Stimulated activated effector memory CD8-positive, alpha-beta T cell treated with anti-CD3 and anti-CD28 coated beads, Interleukin-12 subunit alpha, Interleukin-12 subunit beta, amount 100 ng/mL, for 72 hours (primary cell): ENCODE data around the gene AP3S1.
A peak's percentile ranks its signal among the peaks of the same experiment; 100 is the strongest.

ENCODE experiments used
- ATAC-seq: fragments of 150-1000 bp; cut with Tn5 transposase; 2 replicates; pipeline ENCODE4 v1.10.0; 2021
- DNase-seq, 2 donors: peaks; one replicate each; pipeline ENCODE4 v3.0.0; 2021 to 2022; ENCODE audit warnings: low spot score in 2 of 2
- H3K27ac Mint-ChIP-seq: one replicate; pipeline ENCODE4 v1.8.0; 2022; ENCODE audit warnings: mild to moderate bottlenecking, mixed read lengths
- H3K36me3 Mint-ChIP-seq: one replicate; pipeline ENCODE4 v1.8.0; 2022; ENCODE audit warnings: mild to moderate bottlenecking, mixed read lengths
- H3K4me1 Mint-ChIP-seq: one replicate; pipeline ENCODE4 v1.8.0; 2022; ENCODE audit warnings: mixed read lengths
- H3K4me3 Mint-ChIP-seq: one replicate; pipeline ENCODE4 v1.8.0; 2022; ENCODE audit warnings: mild to moderate bottlenecking, mixed read lengths
- H3K9me3 Mint-ChIP-seq: one replicate; pipeline ENCODE4 v1.8.0; 2022; ENCODE audit warnings: mixed read lengths

Gene AP3S1

DNA sequence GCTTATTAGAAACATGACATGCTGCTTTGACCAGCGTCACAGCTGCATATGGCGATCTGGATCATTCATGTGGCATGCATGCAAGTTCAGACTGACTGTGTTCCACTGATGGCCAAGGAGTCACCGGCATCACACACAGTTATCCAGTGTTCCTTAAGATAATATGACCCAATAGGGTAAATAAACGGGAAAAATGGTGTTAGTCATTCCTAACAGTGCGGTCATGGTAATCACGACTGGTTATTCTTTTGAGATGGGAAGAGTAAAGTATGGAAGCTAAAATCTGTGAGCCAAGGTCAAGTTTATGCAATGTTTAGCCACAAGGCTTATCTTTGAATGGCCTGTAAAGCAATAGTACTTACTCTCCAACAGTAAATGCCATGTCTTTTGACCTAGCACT is 91.3 kb downstream of the AP3S1 start:
- H3K4me1 Mint-ChIP-seq, result no peaks in the 10 kb centered on the region
- no peak overlapping the region for H3K4me3 Mint-ChIP-seq
- no peaks in the 10 kb centered on the region for H3K9me3 Mint-ChIP-seq
- ATAC-seq, result no peak
- DNase-seq, result no peak
- H3K36me3 Mint-ChIP-seq, result no peaks in the 10 kb centered on the region
- no peak overlapping the region for H3K27ac Mint-ChIP-seq

DNA sequence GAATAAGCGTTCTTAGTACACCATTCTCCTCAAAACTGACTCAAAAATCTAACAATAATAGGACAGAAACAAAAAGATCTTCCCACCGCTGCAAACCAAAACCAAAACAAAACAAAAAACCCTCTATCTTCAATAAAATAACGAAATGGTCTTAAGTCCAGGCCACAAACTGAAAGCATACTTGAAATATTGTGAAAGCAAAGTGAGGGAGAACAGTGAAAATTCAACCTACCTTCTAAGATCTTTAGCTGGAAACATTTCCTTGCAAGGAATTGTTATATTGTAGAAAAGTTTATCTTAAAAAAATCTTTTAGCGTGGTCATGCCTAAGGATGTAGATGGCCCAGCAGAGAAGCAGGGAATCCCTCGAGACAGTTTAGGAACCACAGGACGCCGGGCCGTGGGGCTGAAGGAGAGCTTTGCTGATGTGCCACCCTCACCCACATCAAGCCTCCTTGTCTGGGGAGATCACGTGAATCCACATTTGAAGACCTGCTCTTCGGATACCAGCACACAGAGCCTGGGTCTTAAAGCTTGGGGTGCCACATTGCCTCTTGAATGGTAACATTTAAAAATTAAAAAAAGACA is 92.7 kb downstream of the AP3S1 start:
- Mint-ChIP-seq H3K9me3 (no peaks in the 10 kb centered on the region), H3K27ac (no peak overlapping the region), H3K4me1 (no peaks in the 10 kb centered on the region), H3K4me3 (no peak overlapping the region), H3K36me3 (no peaks in the 10 kb centered on the region)
- ATAC-seq (no peak), DNase-seq (no peak)

DNA sequence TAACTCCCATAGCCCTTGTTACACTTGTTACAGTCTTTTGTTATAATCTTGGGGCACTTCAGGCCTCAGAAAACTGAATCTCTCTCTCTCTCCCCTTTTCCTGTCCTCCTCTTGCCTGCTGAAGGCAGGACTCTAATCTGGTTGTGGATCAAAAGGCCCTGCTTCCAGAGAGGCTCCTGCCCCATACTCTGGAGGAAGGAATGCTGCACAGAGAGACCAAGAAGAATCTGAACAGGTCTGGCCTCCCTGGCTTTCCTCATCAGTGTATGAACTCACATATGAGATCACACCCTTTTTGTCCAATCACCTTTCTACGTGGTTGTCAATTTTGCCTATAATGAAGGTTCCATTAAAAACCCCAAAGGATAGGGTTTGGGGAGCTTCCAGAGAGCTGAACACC is 94.3 kb downstream of the AP3S1 start:
- H3K9me3 Mint-ChIP-seq, result no peaks in the 10 kb centered on the region
- no peaks in the 10 kb centered on the region for H3K4me1 Mint-ChIP-seq
- no peaks in the 10 kb centered on the region for H3K36me3 Mint-ChIP-seq
- no peak for ATAC-seq
- no peak overlapping the region for H3K27ac Mint-ChIP-seq
- no peak overlapping the region for H3K4me3 Mint-ChIP-seq
- DNase-seq, result no peak

DNA sequence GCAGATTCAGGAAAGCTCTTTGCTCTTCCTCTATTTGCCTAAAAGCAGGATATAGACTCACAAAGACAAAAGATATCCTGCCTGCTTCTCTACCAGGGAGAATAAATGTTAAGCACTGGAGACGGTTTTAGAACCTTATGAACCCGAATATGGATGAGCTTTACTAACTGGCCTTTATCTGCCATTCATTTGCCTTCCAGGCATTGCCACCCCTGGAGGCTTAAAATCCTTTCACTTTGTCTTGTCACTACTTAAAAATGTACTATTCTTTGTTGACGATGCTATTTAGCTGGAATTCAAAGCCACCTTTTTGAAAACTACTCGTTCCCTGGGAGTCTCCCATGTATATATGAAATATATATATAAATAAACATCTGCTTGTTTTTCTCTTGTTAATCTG is 97.3 kb downstream of the AP3S1 start:
- Mint-ChIP-seq H3K36me3 (no peaks in the 10 kb centered on the region), H3K4me1 (no peaks in the 10 kb centered on the region), H3K27ac (no peak overlapping the region), H3K9me3 (no peaks in the 10 kb centered on the region), H3K4me3 (no peak overlapping the region)
- no peak for DNase-seq
- ATAC-seq, result no peak

DNA sequence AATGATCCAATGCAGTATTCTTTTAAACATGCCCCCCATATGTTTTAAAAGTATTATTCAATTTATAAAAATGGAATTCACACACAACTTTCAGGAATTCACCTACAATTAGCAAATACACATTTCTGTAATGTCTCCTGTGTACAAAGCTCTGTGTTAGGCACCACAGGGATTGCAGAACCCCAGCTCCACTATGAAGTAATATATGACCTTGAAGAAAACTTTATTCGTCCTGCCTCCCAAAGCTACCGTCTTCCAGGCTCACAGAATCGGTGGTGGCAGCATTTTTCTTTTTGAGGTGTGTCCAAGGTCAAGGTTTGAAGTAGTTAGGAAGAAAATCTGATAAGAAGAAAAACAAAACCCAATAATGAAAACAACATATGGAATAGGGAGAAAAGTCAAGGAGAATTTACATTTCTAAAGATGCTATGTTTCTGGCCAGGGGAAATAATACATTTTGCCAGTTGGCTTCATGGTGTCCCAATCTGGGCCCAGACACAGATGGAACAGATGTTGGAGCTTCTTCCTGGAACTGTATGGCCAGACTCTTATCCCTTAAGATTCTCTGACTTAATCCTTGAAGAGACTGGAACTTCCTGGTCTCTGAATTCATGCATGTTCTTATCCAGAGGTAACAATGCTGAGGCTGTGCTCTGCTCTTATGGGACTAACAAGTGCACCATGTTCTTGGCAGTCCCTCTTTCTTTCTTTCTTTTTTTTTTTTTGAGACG is 98.5 kb downstream of the AP3S1 start:
- ATAC-seq (no peak), DNase-seq (no peak)
- Mint-ChIP-seq H3K27ac (no peak overlapping the region), H3K4me1 (no peaks in the 10 kb centered on the region), H3K4me3 (no peak overlapping the region), H3K9me3 (no peaks in the 10 kb centered on the region), H3K36me3 (no peaks in the 10 kb centered on the region)

DNA sequence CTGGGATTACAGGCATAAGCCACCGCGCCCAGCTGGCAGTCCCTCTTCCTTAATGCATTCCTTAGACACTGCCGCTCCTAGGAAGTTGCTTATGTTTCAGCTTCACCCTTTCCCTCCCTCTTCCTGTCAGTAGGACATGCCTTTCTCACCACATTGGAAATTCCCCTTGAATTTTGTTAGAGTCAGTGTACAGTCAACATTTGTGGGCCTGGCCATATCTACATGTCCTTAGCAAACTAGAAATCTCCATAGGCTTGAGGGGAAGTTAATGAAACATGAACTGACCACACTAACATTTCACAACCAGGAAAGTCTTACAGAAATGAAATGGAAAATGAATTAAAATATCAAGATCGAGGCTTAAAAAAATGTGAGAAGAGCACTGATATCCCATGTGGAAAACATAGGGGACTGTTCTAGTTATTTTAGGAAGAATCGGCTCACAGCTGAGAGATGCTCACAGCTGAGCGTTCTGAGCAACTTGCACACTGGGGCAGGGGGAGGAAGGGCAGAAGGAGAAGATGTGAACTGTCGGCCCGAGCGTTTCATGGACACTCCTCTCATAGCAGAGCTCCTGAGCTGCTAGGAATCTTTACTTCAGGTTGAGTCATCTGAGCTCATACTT is 99.4 kb downstream of the AP3S1 start:
- no peaks in the 10 kb centered on the region for H3K4me1 Mint-ChIP-seq
- no peaks in the 10 kb centered on the region for H3K9me3 Mint-ChIP-seq
- H3K4me3 Mint-ChIP-seq, result no peak overlapping the region
- no peak overlapping the region for H3K27ac Mint-ChIP-seq
- no peak for ATAC-seq
- no peak for DNase-seq
- no peaks in the 10 kb centered on the region for H3K36me3 Mint-ChIP-seq

DNA sequence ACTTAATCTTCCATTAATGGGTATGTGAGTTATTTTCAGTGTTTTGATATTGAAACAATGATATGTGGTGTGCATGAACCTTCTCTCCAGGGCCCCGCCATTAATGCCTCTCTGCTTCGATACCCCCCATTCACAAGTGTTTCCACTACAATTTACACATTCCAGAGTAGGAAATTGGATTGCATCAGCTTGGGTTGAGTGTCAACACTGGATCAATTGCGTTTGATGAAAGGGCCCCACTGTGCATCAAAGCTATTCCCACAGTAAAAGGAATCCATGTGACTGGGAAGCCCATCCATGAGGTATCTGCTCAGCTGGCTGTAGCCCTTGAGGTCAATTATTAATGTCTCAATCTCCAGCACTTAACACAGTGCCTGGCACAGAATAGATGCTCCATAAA is 102.8 kb downstream of the AP3S1 start:
- Mint-ChIP-seq H3K9me3 (no peaks in the 10 kb centered on the region), H3K36me3 (no peaks in the 10 kb centered on the region), H3K4me1 (no peaks in the 10 kb centered on the region), H3K27ac (no peak overlapping the region), H3K4me3 (no peak overlapping the region)
- ATAC-seq (no peak), DNase-seq (no peak)

DNA sequence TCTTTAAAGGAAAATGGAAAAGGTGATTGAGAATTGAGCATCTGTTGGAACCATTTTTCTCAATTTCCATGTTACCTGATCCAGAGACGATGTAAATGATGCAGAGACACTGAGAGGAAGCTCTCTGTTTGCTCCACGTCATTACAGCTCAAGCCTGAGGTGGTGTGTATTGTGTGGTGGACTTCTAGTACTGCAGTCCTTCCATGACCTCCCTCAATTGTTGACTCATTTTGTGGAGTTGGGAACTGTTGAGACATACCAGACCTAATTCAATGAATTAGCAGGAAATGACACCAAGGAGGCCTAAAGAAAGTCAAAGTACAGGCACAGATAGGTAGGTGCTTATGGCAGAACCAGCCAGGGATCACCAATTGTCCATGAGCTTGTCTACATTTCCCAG is 104.9 kb downstream of the AP3S1 start:
- no peak overlapping the region for H3K4me3 Mint-ChIP-seq
- DNase-seq (no peak), ATAC-seq (no peak)
- no peaks in the 10 kb centered on the region for H3K4me1 Mint-ChIP-seq
- H3K9me3 Mint-ChIP-seq, result no peaks in the 10 kb centered on the region
- H3K27ac Mint-ChIP-seq, result no peak overlapping the region
- H3K36me3 Mint-ChIP-seq, result no peaks in the 10 kb centered on the region

DNA sequence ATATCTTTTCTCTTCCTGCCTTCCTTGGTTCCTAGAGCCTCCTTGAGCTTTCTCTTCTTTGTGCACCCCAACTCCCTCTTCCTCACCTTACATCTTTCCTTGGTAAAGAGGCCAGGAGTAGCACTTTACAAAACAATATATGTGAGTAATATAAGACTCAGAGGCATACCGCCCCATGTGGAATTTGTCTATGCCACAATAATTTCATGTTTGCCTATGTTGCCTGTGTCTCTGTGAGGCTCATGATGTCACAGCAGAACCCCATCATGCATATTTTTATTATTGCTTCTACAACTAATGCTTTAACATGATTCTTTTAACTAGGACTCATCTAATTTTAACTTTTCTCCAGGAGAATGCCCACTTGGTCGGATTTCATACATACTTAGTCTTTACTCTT is 105.5 kb downstream of the AP3S1 start:
- H3K4me1 Mint-ChIP-seq, result no peaks in the 10 kb centered on the region
- H3K27ac Mint-ChIP-seq, result no peak overlapping the region
- H3K4me3 Mint-ChIP-seq, result no peak overlapping the region
- H3K36me3 Mint-ChIP-seq, result no peaks in the 10 kb centered on the region
- ATAC-seq, result no peak
- DNase-seq, result no peak
- no peaks in the 10 kb centered on the region for H3K9me3 Mint-ChIP-seq

DNA sequence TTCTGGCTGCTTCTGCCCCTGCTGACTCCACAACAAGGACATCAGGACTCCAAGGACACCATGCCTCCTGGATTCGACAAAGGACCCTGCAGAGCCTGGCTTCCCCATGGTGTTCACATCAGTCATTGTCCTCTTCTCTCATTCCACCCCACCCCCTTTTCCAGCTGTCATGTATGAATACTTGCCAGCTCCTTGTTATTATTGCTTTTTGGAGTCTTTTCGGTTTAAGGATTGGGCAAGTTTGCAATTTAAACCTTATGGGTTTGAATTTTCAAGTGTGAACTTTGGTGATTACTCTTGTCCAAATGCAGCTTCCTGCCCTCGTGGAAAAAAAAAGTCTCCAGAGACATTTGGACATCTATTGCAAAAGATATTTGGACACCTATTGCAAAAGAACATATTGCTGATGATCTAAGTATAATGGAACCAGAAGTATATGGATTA is 106.4 kb downstream of the AP3S1 start:
- ATAC-seq (no peak), DNase-seq (no peak)
- H3K36me3 Mint-ChIP-seq, result no peaks in the 10 kb centered on the region
- no peaks in the 10 kb centered on the region for H3K9me3 Mint-ChIP-seq
- H3K4me3 Mint-ChIP-seq, result no peak overlapping the region
- H3K27ac Mint-ChIP-seq, result no peak overlapping the region
- H3K4me1 Mint-ChIP-seq, result no peaks in the 10 kb centered on the region

DNA sequence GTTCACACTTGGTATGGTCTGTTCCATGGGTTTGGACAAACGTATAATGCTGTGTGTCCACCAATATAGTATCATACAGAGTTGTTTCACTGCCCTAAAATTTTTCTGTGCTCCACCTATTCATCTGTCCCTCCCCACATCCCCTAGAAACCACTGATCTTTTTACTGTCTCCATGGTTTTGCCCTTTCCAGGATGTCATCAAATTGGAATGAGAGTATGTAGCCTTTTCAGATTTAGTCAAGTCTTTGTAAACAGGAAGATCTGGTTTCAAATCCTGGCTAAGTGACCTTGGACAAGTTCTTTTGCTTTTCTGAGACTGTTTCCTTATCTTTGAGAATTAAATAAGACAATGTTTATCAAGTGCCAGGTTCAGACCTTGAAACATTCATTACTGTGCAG is 107.4 kb downstream of the AP3S1 start:
- Mint-ChIP-seq H3K36me3 (no peaks in the 10 kb centered on the region), H3K27ac (no peak overlapping the region), H3K4me1 (no peaks in the 10 kb centered on the region), H3K9me3 (no peaks in the 10 kb centered on the region), H3K4me3 (no peak overlapping the region)
- no peak for DNase-seq
- ATAC-seq, result no peak

DNA sequence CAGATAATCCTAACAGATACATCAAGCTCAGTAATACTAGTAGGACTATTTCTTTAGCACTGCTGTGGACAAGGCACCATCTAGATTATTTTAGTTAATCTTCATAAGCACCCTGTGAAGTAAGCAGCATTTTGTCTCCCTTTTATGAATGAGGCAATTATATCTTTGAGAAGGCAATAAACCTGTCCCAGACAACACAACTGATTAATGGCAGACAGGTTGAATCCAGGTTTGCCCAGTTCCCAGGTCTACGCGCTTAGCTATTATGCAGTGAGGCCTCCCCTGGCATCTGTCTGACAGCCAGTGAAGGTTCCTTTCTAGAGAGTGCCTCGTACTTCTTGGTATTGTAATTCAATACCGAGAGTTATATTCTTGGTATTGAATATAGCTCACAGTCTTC is 110.9 kb downstream of the AP3S1 start:
- H3K4me3 Mint-ChIP-seq, result no peak overlapping the region
- no peaks in the 10 kb centered on the region for H3K36me3 Mint-ChIP-seq
- H3K27ac Mint-ChIP-seq, result no peak overlapping the region
- DNase-seq (no peak), ATAC-seq (no peak)
- no peaks in the 10 kb centered on the region for H3K9me3 Mint-ChIP-seq
- H3K4me1 Mint-ChIP-seq, result no peaks in the 10 kb centered on the region

DNA sequence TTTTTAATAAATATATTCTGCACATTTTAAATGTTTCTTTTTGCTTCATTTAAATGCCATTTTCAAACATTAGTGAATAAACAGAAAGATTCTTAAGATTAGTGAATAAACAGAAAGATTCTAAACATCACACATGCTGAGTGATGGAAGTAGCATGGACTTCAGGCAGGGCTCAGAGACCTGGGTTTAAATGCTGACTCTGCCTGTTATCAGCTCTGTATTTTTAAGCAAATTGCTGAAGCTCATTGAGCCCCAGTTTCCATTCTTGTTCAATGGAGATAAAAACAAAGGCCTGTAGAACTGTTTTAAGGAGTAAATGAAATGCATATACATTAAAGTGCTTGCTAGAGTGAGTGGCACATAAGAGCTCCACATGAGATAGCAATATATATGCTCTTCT is 112.4 kb downstream of the AP3S1 start:
- Mint-ChIP-seq H3K36me3 (no peaks in the 10 kb centered on the region), H3K9me3 (no peaks in the 10 kb centered on the region), H3K4me3 (no peak overlapping the region), H3K4me1 (no peaks in the 10 kb centered on the region), H3K27ac (no peak overlapping the region)
- DNase-seq, result no peak
- ATAC-seq, result no peak

DNA sequence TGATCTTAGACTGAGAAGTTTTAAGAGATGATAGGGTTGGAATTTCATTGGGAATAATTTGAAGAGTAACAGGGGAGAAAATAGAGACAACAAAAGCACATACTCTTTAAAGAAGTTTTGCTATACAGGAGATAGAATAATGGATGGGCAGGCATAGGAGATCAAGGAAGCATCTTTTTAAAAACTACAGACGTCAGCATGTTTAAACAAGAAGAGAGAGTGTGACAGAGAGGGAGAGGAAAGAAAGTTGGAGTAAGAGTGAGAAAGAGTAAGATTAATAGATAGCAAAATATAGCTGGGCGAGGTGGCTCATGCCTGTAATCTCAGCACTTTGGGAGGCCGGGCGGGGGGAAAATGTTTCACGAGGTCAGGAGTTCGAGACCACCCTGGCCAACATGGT is 115.2 kb downstream of the AP3S1 start:
- Mint-ChIP-seq H3K4me3 (no peak overlapping the region), H3K36me3 (no peaks in the 10 kb centered on the region), H3K4me1 (peaks cover 9% of the 10 kb centered on the region), H3K27ac (no peak overlapping the region), H3K9me3 (no peaks in the 10 kb centered on the region)
- no peak for ATAC-seq
- no peak for DNase-seq

DNA sequence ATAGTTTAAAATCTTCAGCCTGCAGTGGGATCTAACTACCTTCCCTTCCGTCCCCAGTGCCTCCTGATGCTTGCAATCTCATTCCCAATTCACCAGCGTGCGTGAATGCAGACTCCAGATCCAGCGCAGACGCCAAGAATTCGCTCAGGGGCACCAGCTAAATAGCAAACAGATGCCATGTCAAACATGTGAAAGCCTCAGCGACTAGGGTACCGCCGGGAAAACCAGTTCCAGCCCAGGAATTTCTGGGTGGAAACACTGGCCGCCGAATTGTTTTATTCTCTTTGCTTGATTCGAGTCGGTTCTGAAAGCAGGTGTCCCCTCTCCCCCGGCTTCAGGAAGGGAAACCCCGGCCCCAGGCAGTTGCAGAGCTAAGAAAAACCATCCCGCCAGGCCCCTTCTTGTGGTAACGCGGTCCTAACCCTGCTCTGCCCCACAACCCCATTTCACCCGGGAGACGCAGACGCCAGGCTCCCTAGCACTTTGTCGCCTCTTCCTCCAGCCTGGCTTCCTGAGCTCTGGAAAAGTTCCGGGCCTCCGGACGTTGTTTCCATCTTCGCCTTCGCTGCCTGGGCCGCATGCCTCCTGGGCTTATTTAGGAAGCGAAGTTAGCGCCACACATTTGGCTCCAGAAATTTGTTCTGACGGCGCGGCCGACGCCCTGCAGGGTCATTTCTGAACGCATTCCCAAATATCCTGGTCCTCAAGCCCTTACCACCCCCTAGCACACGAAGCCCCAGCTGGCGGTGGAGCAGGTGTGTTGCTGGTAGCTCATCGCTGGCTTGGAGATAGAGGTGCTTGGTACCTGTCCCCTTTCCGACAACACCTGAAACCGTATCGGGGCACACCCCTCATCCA is 119.9 kb downstream of the AP3S1 start:
- H3K9me3 Mint-ChIP-seq, result no peaks in the 10 kb centered on the region
- no peak for ATAC-seq
- H3K27ac Mint-ChIP-seq, result no peak overlapping the region
- no peak for DNase-seq
- H3K4me1 Mint-ChIP-seq, result peaks cover 17% of the 10 kb centered on the region
- peak overlapping the region; percentile 41 for H3K4me3 Mint-ChIP-seq
- no peaks in the 10 kb centered on the region for H3K36me3 Mint-ChIP-seq

DNA sequence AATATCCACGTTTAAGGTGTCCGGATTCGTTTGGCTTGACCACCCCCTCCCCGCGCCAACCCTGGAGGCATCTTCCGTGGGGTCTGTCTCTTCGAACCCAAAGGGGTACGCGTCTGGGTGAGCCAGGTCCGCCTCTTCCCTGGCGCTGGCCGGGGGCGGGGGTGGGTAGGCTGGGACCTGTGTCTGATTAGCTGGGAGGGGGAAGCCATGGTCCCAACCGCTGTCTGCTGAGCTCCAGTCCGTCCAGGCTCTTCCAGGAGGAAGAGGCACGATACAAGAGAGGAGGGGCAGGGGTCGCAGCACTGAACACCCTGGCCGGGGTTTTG is 120.5 kb downstream of the AP3S1 start, which contains the start of gene LVRN:
Gene LVRN (plus strand): TSS at position 237 of the 326 bp plus-strand sequence. CDS start 143 bp downstream, outside the sequence.
- Mint-ChIP-seq H3K4me3 (peak within 1 kb of the TSS; percentile 41), H3K27ac (no peak within 1 kb of the TSS), H3K4me1 (peaks cover 17% of the 10 kb centered on the region), H3K9me3 (no peaks in the 10 kb centered on the region), H3K36me3 (no peaks in the 10 kb centered on the region)
- ATAC-seq, result no peak
- DNase-seq, result no peak
